Measurements from ENCODE around the gene GFRAL.

The GFRAL gene

DNA sequence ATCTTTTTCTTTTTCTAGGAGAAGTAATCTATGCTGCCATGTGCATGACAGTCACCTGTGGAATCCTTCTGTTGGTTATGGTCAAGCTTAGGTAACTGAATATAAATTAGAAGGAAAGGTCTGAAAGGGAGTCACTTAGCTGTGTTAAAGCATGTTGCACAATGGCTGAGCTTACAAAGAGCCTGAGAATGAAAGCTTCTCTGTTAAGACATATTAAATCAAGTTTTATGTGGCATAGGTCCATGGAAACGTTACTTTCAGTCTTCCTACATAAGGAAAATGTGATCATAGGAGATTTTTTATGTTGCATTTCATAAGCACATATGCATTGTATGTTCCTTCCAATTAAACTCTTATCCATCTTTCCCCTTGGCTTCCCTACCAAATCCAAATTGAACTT lies 72.1 kb downstream of the GFRAL start:
- Histone ChIP-seq H3K36me3 (no peaks in the 10 kb centered on the region), H3K4me3 (no peak overlapping the region), H3K9me3 (no peaks in the 10 kb centered on the region), H3K27ac (no peak overlapping the region), H3K4me1 (no peaks in the 10 kb centered on the region), H3K27me3 (no peaks in the 10 kb centered on the region)
- TF ChIP-seq, protein P1, sequence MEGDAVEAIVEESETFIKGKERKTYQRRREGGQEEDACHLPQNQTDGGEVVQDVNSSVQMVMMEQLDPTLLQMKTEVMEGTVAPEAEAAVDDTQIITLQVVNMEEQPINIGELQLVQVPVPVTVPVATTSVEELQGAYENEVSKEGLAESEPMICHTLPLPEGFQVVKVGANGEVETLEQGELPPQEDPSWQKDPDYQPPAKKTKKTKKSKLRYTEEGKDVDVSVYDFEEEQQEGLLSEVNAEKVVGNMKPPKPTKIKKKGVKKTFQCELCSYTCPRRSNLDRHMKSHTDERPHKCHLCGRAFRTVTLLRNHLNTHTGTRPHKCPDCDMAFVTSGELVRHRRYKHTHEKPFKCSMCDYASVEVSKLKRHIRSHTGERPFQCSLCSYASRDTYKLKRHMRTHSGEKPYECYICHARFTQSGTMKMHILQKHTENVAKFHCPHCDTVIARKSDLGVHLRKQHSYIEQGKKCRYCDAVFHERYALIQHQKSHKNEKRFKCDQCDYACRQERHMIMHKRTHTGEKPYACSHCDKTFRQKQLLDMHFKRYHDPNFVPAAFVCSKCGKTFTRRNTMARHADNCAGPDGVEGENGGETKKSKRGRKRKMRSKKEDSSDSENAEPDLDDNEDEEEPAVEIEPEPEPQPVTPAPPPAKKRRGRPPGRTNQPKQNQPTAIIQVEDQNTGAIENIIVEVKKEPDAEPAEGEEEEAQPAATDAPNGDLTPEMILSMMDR (IDR thresholded peaks at IDR 0.05): no peak
- intact Hi-C loops (cut with DNase I; ENCODE audit: low total_unique reads): loop anchor here (5.0 kb wide), 1 partner anchor 783 kb away; no protein-coding TSS in a partner anchor
- no peak for DNase-seq

DNA sequence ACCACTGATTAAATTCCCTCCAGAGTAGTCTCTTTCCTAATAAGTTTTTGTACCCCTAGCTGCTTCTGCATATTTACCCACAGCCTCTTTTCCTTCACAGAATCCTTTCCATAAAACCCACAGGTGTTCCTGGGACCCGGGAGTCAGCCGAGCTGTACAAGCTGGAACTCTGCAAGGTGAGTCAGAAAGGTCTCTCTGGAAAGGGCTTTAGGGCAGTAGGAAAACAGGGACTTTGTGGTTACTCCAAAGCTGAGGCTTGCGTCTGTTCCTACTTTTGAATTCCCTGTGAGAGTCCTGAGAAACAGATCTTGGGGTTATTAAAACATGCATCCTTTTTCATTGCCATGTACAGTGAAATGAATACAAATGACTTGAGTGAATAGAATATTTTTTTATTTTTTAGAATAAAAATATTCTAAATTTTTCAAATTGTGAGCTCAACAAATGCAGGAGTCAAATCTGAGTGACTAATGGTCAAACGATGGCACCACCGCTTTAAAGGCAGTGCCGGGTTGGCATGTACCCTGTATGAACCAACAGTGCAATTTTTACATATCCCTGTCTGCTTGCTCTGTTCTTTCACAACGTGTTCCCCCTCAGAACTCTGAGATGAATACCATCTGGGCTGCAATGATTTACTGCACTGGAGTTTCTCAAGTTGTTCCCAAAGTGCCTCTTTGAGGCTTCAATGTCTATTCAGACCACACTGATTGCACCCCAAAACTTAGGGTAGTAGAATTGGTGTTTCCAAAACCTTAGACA lies 78.4 kb downstream of the GFRAL start:
- Histone ChIP-seq H3K36me3 (no peaks in the 10 kb centered on the region), H3K27me3 (no peaks in the 10 kb centered on the region), H3K27ac (no peak overlapping the region), H3K9me3 (no peaks in the 10 kb centered on the region), H3K4me3 (no peak overlapping the region), H3K4me1 (no peaks in the 10 kb centered on the region)
- TF ChIP-seq, protein P1 (IDR thresholded peaks at IDR 0.05): no peak
- intact Hi-C loops (cut with DNase I; ENCODE audit: low total_unique reads): no loop called here
- no peak for DNase-seq

GRCh38 chr6:55410674-55411073 lies 83.4 kb downstream of the GFRAL start:
- peaks cover 0 to 3% (median 0%) of the 10 kb centered on the region in 3 donors for H3K9me3 ChIP-seq
- intact Hi-C loops (cut with DNase I; ENCODE audit: low total_unique reads): no loop called here
- no peaks in the 10 kb centered on the region for H3K36me3 ChIP-seq
- H3K4me3 ChIP-seq: no peak overlapping the region
- TF ChIP-seq, protein P1 (IDR thresholded peaks at IDR 0.05): no peak
- H3K27ac ChIP-seq: no peak overlapping the region
- no peak for DNase-seq
- no peaks in the 10 kb centered on the region for H3K27me3 ChIP-seq
- no peaks in the 10 kb centered on the region for H3K4me1 ChIP-seq

DNA sequence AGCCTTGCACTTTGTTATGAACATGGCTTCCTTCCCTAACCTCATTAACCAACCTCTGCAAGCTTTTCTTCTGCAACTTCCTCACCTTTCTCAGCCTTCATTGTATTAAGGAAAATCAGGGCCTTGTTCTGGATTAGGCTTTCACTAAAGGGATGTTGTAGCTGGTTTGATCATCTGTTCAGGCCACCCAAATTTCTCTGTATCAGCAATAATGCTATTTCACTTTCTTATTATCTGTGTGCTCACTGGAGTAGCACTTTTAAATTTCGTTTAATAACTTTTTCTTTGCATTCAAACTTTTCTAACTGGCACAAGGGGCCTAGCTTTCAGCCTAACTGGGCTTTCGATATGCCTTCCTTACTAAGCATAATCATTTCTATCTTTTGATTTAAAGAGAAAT lies 96.7 kb downstream of the GFRAL start:
- H3K4me3 ChIP-seq: no peak overlapping the region
- H3K27me3 ChIP-seq: no peaks in the 10 kb centered on the region
- no peak overlapping the region for H3K27ac ChIP-seq
- no peaks in the 10 kb centered on the region for H3K4me1 ChIP-seq
- no peaks in the 10 kb centered on the region for H3K9me3 ChIP-seq
- DNase-seq: no peak
- intact Hi-C loops (cut with DNase I; ENCODE audit: low total_unique reads): no loop called here
- TF ChIP-seq, protein P1 (IDR thresholded peaks at IDR 0.05): no peak
- no peaks in the 10 kb centered on the region for H3K36me3 ChIP-seq

DNA sequence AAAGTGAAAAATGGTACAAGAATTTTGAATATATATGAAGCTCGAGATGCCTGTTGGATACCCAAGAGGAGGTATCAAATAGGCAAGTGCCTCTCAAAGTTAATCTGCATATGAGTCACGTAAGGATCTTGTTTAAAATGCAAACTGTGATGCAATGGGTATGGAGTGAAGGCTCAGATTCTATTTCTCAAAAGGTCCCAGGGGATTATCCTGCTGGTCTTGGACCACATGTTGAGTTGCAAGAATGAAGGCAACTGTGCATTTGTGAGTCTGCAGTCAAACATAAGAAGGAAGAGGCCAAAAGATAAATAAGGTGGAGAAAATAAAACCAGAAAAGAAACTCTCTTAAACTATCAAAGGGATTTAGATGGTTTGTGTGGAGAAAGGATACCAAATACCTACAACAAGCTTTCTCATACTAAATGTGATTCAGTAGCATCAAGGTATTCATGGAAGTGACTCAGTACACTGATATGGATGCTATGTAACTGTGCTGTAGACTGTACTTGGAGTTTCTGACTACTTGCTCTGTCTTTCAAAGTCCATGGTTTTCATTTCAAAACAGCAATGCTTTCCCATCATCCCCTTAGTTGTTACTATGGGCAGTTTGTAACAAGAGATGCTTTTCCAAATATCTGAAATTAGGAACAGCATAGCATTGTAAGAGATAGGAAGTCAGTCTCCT lies 106.3 kb downstream of the GFRAL start:
- intact Hi-C loops (cut with DNase I; ENCODE audit: low total_unique reads): no loop called here

More for the DNA sequence above, 106.3 kb downstream of the GFRAL start:
- no peaks in the 10 kb centered on the region for H3K27me3 ChIP-seq
- no peak overlapping the region for H3K4me3 ChIP-seq
- TF ChIP-seq, protein P1 (IDR thresholded peaks at IDR 0.05): no peak
- no peaks in the 10 kb centered on the region for H3K9me3 ChIP-seq
- no peak for DNase-seq
- no peaks in the 10 kb centered on the region for H3K36me3 ChIP-seq
- H3K4me1 ChIP-seq: no peaks in the 10 kb centered on the region
- H3K27ac ChIP-seq: no peak overlapping the region

All from tibial artery (tissue), 4 donors.